NOMO-1 treated with DMSO at 0.1 percent for 48 hours (cell line): ENCODE measurements around the gene GALNT18.

ENCODE experiments used
- DNase-seq: peaks from one replicate; lab custom pipeline; 2025; ENCODE audit not compliant: unreplicated experiment; lab: John Stamatoyannopoulos, UW

The GALNT18 gene

GRCh38 chr11:11621573-11622339 is at the start of gene GALNT18:
GALNT18 (minus strand) TSS chr11:11622005.
- peak; percentile 85 for DNase-seq

DNA sequence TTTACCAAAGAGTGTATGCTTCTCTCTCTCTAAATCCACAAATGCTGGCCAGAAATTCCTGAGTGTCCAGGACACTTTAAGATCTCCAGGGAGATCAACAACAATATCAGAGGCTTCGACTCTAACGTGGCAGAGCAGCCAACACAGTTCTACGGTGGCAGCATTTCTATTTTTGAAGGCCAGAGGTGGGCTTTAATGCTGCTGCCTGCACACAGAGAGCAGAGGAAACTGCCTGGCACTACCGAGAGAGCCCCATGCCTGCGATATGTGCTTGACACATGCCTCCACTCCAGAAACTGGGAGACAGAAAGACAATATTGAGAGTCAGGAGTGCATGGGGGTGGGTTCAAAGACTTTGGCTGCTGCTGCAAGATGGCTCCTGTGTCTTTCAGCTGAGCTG is 48.8 kb upstream of the GALNT18 start:
- no peak for DNase-seq

DNA sequence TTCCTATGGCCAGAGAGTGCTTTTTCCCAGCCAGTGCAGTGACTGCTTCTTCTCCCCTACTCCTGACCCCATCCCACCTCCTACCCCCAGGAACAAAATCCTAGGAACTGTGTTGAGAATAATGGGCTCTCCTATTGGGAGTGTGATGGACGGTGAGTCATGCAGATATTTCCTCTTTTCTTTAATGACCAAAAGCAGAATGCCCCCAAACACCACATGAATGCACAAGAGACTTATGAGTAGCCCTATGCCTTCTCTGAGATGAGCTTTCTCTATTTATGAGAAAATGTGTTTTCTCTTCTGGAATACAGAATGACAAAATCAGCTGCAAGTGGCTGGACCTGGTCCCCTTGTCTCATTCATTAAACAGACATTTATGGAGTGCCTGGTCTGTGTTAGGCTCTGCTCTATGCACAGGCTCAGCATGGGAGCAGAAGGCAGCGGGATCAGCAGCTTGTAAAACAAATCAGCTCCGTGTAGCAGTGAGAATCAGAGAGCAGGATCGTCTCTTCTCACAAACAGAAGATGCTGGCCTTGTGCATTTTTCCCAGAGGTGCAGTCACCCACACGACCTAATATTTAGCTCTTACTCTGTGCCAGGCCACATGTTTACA is 47.5 kb upstream of the GALNT18 start:
- DNase-seq = no peak

- no peak for DNase-seq
Observed at GRCh38 chr11:11668781-11669180, 47.0 kb upstream of the GALNT18 start.

DNA sequence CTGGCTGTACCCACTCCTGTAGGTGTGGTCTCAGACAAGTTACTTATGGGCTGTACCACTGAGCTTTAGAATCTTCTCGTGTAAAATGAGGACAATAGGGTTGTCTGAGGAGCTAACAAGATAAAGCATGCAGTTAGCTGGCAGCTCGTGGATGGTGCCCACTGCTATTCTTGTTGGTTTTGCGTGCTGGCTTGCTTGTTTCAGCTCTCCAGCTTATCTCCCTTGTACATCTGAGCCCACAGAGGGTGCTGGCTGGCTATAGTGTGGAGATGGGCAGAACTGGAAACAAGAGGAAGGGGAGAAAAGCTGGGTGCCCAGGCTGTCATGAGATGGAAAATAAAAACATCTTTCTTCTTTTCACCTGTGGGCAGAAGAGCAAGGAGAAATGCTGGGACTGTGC is 46.5 kb upstream of the GALNT18 start:
- DNase-seq = no peak

- no peak for DNase-seq
Observed at GRCh38 chr11:11667056-11667455, 45.3 kb upstream of the GALNT18 start.

GRCh38 chr11:11665407-11665806 is 43.6 kb upstream of the GALNT18 start:
- DNase-seq = no peak

- no peak for DNase-seq
Observed at GRCh38 chr11:11663907-11664306, 42.1 kb upstream of the GALNT18 start.

DNA sequence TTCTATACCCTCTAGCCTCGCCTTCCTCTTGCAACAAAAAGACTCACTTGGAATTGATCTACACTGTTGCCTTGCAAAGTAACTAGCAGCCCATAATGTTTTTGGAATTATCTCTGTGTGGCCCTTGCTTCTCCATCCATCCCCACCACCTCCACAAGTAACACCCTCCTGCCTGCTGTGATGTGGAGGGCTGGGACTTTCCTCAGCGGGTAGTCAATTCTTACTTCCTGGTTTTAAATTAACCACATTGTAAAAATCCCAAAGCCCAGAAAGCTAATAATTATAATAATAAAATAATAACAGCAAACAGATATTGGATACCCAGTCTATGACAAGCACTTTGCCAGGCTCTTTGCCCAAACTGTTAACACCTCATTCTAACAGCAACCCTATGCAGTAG is 40.8 kb upstream of the GALNT18 start:
- DNase-seq = no peak

GRCh38 chr11:11661326-11662040 is 39.7 kb upstream of the GALNT18 start:
- no peak for DNase-seq

DNA sequence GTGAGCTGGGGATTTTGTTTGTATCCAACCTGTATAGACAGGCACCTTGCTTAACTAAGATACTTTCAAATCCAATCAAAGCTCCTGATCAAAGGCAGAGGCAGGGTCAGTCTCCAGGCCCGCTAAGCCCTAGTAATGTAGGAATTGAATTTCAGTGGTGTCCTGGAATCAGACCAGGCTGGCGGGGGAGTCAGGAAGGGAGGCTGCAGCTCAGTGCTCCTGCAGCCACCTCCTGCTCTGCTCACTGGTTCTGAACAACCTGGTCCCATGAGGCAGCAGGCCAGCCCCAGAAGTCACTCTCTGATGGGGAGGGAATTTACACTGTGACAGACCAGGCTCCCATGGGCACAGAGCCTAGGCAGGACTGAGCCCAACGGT is 38.5 kb upstream of the GALNT18 start:
- no peak for DNase-seq

GRCh38 chr11:11659567-11660362 is 38.0 kb upstream of the GALNT18 start:
- no peak for DNase-seq

GRCh38 chr11:11657218-11657955 is 35.6 kb upstream of the GALNT18 start:
- DNase-seq = no peak

- no peak for DNase-seq
Observed at GRCh38 chr11:11641581-11641980, 19.8 kb upstream of the GALNT18 start.

DNA sequence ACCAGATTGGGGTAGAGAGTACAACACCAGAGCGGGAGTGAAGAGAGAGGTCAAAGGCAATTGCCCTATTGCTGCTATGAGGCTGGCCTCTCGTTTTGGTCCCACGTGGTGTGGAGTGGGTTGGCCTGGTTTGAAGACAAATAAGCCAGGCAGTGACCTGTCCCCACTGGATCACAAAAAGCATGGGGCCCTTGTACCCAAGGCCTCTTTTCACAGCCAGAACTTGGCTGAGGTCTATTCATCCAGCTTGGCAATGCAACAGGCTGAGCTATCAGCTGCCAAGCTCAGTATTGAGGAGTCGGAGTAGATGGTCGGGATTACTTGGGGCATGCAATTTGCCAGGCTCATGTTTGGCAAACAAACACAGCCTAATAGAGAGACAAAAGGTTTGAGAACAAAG is 19.2 kb upstream of the GALNT18 start:
- no peak for DNase-seq

GRCh38 chr11:11640152-11640551 is 18.3 kb upstream of the GALNT18 start:
- no peak for DNase-seq

- no peak for DNase-seq
Observed at GRCh38 chr11:11636671-11637070, 14.9 kb upstream of the GALNT18 start.

- DNase-seq = no peak
Observed at GRCh38 chr11:11635443-11635842, 13.6 kb upstream of the GALNT18 start.

DNA sequence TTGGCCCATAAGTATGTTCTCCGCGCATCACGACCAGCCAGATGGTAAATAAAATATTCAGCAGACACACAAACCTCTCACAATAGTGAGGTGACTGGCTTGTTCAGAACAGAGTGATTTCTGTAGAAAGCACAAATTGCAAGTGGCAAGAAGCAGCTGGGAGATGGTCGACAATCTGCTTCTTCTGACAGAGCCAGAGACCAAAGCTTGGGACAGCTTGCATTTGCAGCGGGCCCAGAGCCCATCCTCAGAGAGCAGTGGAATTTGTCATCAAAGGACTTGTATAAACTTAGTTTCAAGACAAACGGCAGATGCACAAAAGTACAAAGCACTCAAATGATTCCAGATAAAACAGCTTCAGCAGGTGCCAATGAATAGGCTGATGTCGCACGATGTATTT is 7.6 kb upstream of the GALNT18 start:
- DNase-seq = no peak

- DNase-seq = no peak
Observed at GRCh38 chr11:11628651-11629050, 6.8 kb upstream of the GALNT18 start.

GRCh38 chr11:11626128-11626527 is 4.3 kb upstream of the GALNT18 start:
- no peak for DNase-seq
